H9 (cell line): ENCODE measurements around the gene RNF225. TPM values are rescaled to one million over a fixed set of nuclear protein-coding genes. Genes with fewer than 3 reads are reported as not detected.

Source experiments
- DNase-seq: peaks from one replicate; pipeline ENCODE4 v3.0.0-alpha.2; 2017
- H2AFZ ChIP-seq: one replicate; pipeline ENCODE4 v1.6.1; 2013; ENCODE audit warnings: mild to moderate bottlenecking, low read length, control low read depth, moderate library complexity
- H2AK5ac ChIP-seq: 2 replicates; pipeline ENCODE4 v1.6.1; 2013; ENCODE audit warnings: low read length, control low read depth, mixed read lengths; ENCODE audit not compliant: insufficient read length
- H2BK120ac ChIP-seq: one replicate; pipeline ENCODE4 v1.6.1; 2013; ENCODE audit warnings: low read depth, mild to moderate bottlenecking, low read length, control low read depth, inconsistent platforms; ENCODE audit not compliant: poor library complexity, severe bottlenecking
- H2BK12ac ChIP-seq: 2 replicates; pipeline ENCODE4 v1.6.1; 2013; ENCODE audit warnings: low read length, control low read depth, mixed read lengths, low read depth; ENCODE audit not compliant: insufficient read length
- H2BK15ac ChIP-seq: 2 replicates; pipeline ENCODE4 v1.6.1; 2013; ENCODE audit warnings: low read depth, low read length, control low read depth
- H2BK20ac ChIP-seq: one replicate; pipeline ENCODE4 v1.6.1; 2013; ENCODE audit warnings: low read depth, mild to moderate bottlenecking, low read length, control low read depth, inconsistent platforms; ENCODE audit not compliant: poor library complexity, severe bottlenecking
- H2BK5ac ChIP-seq: 2 replicates; pipeline ENCODE4 v1.6.1; 2013; ENCODE audit warnings: low read length, control low read depth, mixed read lengths; ENCODE audit not compliant: insufficient read length
- H3K14ac ChIP-seq: 2 replicates; pipeline ENCODE4 v1.6.1; 2013; ENCODE audit warnings: low read length, control low read depth; ENCODE audit not compliant: insufficient read depth
- H3K18ac ChIP-seq: 2 replicates; pipeline ENCODE4 v1.6.1; 2013; ENCODE audit warnings: low read depth, mild to moderate bottlenecking, mixed read lengths, low read length, control low read depth; ENCODE audit not compliant: insufficient read length
- H3K23ac ChIP-seq: 2 replicates; pipeline ENCODE4 v1.6.1; 2013; ENCODE audit warnings: low read length, control low read depth, mixed read lengths, low read depth; ENCODE audit not compliant: insufficient read length
- H3K23me2 ChIP-seq: 2 replicates; pipeline ENCODE4 v1.6.1; 2013; ENCODE audit warnings: low read depth, mild to moderate bottlenecking, mixed read lengths, low read length, control low read depth; ENCODE audit not compliant: insufficient read length, poor library complexity, severe bottlenecking
- H3K27ac ChIP-seq: 2 replicates; pipeline ENCODE4 v1.5.1; 2013; ENCODE audit warnings: low read length, control low read depth, mixed read lengths, low read depth; ENCODE audit not compliant: insufficient read length
- H3K27me3 ChIP-seq: 2 replicates; pipeline ENCODE4 v1.6.1; 2013; ENCODE audit warnings: low read length, control low read depth, inconsistent platforms; ENCODE audit not compliant: insufficient read depth
- H3K4ac ChIP-seq: 2 replicates; pipeline ENCODE4 v1.6.1; 2013; ENCODE audit warnings: low read depth, mild to moderate bottlenecking, control low read depth, inconsistent platforms, low read length, moderate library complexity
- H3K4me1 ChIP-seq: 2 replicates; pipeline ENCODE4 v1.6.1; 2013; ENCODE audit warnings: low read length, control low read depth, inconsistent platforms; ENCODE audit not compliant: insufficient read depth
- H3K4me2 ChIP-seq: 2 replicates; pipeline ENCODE4 v1.6.1; 2013; ENCODE audit warnings: low read length, control low read depth, mixed read lengths; ENCODE audit not compliant: insufficient read length, insufficient read depth
- H3K56ac ChIP-seq: 2 replicates; pipeline ENCODE4 v1.6.1; 2013; ENCODE audit warnings: low read depth, mild to moderate bottlenecking, mixed read lengths, low read length, control low read depth; ENCODE audit not compliant: insufficient read length
- H3K79me1 ChIP-seq: 2 replicates; pipeline ENCODE4 v1.6.1; 2013; ENCODE audit warnings: low read depth, mild to moderate bottlenecking, moderate library complexity, low read length, control low read depth, inconsistent platforms; ENCODE audit not compliant: insufficient read depth, poor library complexity, severe bottlenecking
- H3K79me2 ChIP-seq: 2 replicates; pipeline ENCODE4 v1.6.1; 2013; ENCODE audit warnings: low read length, control low read depth, inconsistent platforms; ENCODE audit not compliant: insufficient read depth
- H3K9ac ChIP-seq: 2 replicates; pipeline ENCODE4 v1.6.1; 2013; ENCODE audit warnings: low read length, control low read depth, mixed read lengths; ENCODE audit not compliant: insufficient read length; ENCODE audit errors: extremely low read depth
- H3K9me3 ChIP-seq: one replicate; pipeline ENCODE4 v1.6.1; 2013; ENCODE audit warnings: low read depth, low read length, inconsistent platforms; ENCODE audit not compliant: control insufficient read depth
- H3T11ph ChIP-seq: one replicate; pipeline ENCODE4 v1.6.1; 2013; ENCODE audit warnings: mild to moderate bottlenecking, low read length, control low read depth, inconsistent platforms
- H4K20me1 ChIP-seq: one replicate; pipeline ENCODE4 v1.6.1; 2013; ENCODE audit not compliant: control insufficient read depth, insufficient read length, insufficient read depth
- H4K5ac ChIP-seq: 2 replicates; pipeline ENCODE4 v1.6.1; 2013; ENCODE audit warnings: low read depth, mild to moderate bottlenecking, mixed read lengths, low read length, control low read depth; ENCODE audit not compliant: insufficient read length
- H4K8ac ChIP-seq: replicated peaks from 2 replicates; pipeline ENCODE4 v1.6.1; 2013; ENCODE audit warnings: low read length, control low read depth, mixed read lengths, low read depth; ENCODE audit not compliant: insufficient read length
- H4K91ac ChIP-seq: 2 replicates; pipeline ENCODE4 v1.6.1; 2013; ENCODE audit warnings: low read depth, mild to moderate bottlenecking, moderate library complexity, mixed read lengths, low read length, control low read depth; ENCODE audit not compliant: insufficient read length
- H3K27ac Mint-ChIP-seq, 3 experiments: 2 replicates in 2 of 3; 3 replicates in 1 of 3; pipeline ENCODE4 v1.8.0; 2020 to 2021; ENCODE audit warnings: mixed read lengths in 3 of 3, mild to moderate bottlenecking in 1 of 3, moderate library complexity in 1 of 3
- H3K27me3 Mint-ChIP-seq: 2 replicates; pipeline ENCODE4 v1.8.0; 2021; ENCODE audit warnings: low read depth, mild to moderate bottlenecking, moderate library complexity, mixed read lengths
- H3K36me3 Mint-ChIP-seq, 3 experiments: 2 replicates in 2 of 3; 3 replicates in 1 of 3; pipeline ENCODE4 v1.8.0; 2020 to 2021; ENCODE audit warnings: low read depth in 3 of 3, mixed read lengths in 3 of 3; ENCODE audit not compliant: insufficient read depth in 1 of 3
- H3K4me1 Mint-ChIP-seq, 2 experiments: 2 replicates each; pipeline ENCODE4 v1.8.0; 2020; ENCODE audit warnings: mixed read lengths in 2 of 2
- H3K4me3 Mint-ChIP-seq, 2 experiments: 2 replicates in 1 of 2; 3 replicates in 1 of 2; pipeline ENCODE4 v1.8.0; 2020 to 2021; ENCODE audit warnings: mild to moderate bottlenecking in 2 of 2, mixed read lengths in 2 of 2, moderate library complexity in 1 of 2
- H3K9me3 Mint-ChIP-seq, 2 experiments: 2 replicates in 1 of 2; 3 replicates in 1 of 2; pipeline ENCODE4 v1.8.0; 2020; ENCODE audit warnings: mild to moderate bottlenecking in 2 of 2, mixed read lengths in 2 of 2, moderate library complexity in 1 of 2
- WGBS: extraction: QIAGEN DNeasy Blood & Tissue Kit; methylation state at CpG from one replicate; pipeline ENCODE4 v1.1.7; 2013; ENCODE audit warnings: missing lambda C conversion rate, low lambda C conversion rate, mixed read lengths; ENCODE audit not compliant: insufficient read length; ENCODE audit errors: extremely low coverage; 5-methylcytosine and 5-hydroxymethylcytosine counted together
- long read RNA-seq: library from polyadenylated mRNA; unstranded; transcript quantifications from one replicate; pipeline ENCODE4 v2.0.0, GENCODE V29; 2020
- total RNA-seq: library from RNA; stranded (reverse); gene quantifications from 2 replicates; pipeline ENCODE4 v1.2.1, GENCODE V29; 2021
- TF ChIP-seq, protein P1 (sequence below): fragments of 200-600 bp; sonication (generic); conservative IDR thresholded peaks from 3 replicates; pipeline ENCODE4 v1.8.0; 2021; ENCODE audit warnings: antibody characterized with exemption, mild to moderate bottlenecking

RNF225 gene
- total RNA-seq, result 2.0 and 2.1 TPM in 2 replicates
- long read RNA-seq, result 0 reads

DNA sequence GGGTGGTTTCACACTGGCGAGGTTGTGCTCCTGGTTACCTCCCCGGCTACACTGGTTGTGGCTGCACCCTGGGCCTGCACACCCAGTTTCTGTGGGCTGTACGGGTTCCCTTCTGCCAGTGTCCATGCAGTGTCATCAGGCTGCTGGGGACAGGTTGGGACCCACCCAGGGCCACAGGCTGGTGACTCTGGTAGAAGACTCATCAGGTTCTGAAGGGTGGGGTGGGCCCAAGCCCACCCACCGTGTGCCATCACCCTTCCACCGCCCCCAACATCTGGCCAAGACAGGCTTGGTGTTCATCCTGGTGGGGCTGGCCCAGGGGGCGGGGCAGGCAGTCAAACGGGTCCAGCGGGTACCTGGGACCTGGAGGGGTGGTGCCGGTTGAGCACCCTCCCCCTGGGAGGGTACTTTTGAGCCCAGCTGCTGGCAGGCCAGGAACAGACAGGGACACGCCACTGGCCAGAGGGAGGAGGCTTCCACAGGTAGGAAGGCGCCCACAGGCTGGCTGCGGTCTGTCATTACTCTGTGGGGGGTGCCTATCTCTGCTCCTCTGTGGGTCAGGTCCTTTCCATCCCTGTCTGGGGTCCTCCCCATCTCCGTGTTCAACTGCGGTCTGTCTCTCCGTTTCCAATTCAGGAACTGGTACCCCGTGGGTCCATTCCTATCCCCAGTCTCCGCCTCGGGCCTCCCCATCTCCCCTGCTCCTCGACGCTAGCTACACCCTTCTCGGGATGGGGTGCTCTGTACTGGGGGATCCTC, at the start of gene RNF225:
Gene RNF225, plus strand, starts transcription at position 437 of the 759 bp plus-strand sequence. CDS start 434 bp downstream, outside the sequence.
- no peak within 1 kb of the TSS for H2BK120ac ChIP-seq
- H3K9ac ChIP-seq, result no peak within 1 kb of the TSS
- DNase-seq, result peak; percentile 88
- peak within 1 kb of the TSS; percentile 30 for H3K4me2 ChIP-seq
- Mint-ChIP-seq H3K27me3 (peaks cover 12% of the 10 kb centered on the region), H3K4me1 (peaks cover 12% of the 10 kb centered on the region in 2 experiments), H3K4me3 (peak within 1 kb of the TSS; percentile 55 to 69), H3K9me3 (no peaks in the 10 kb centered on the region), H3K36me3 (peaks cover 37 to 47% (median 40%) of the 10 kb centered on the region in 3 experiments; a peak in 6 of 7 replicates), H3K27ac (peak within 1 kb of the TSS; percentile 50 to 90 (median 85); a peak in 5 of 7 replicates)
- H3K14ac ChIP-seq, result no peak within 1 kb of the TSS
- no peaks in the 10 kb centered on the region for H3K4me1 ChIP-seq
- H2BK20ac ChIP-seq, result no peak within 1 kb of the TSS
- no peak within 1 kb of the TSS for H4K5ac ChIP-seq
- peaks cover 7% of the 10 kb centered on the region for H3K23me2 ChIP-seq
- H3K27ac ChIP-seq, result no peak within 1 kb of the TSS
- H2BK12ac ChIP-seq, result no peak within 1 kb of the TSS
- WGBS, result no CpG with 5 or more reads among the region's 21 CpGs
- no peak within 1 kb of the TSS for H2BK15ac ChIP-seq
- H2BK5ac ChIP-seq, result no peak within 1 kb of the TSS
- H3K18ac ChIP-seq, result peak within 1 kb of the TSS; percentile 22
- H3K9me3 ChIP-seq, result no peaks in the 10 kb centered on the region
- H3K79me1 ChIP-seq, result peaks cover 3% of the 10 kb centered on the region
- H4K91ac ChIP-seq, result no peak within 1 kb of the TSS
- no peak within 1 kb of the TSS for H3K23ac ChIP-seq
- peaks cover 5% of the 10 kb centered on the region for H4K20me1 ChIP-seq
- H3K4ac ChIP-seq, result no peak within 1 kb of the TSS
- no peak within 1 kb of the TSS for H2AFZ ChIP-seq
- TF ChIP-seq, protein P1, sequence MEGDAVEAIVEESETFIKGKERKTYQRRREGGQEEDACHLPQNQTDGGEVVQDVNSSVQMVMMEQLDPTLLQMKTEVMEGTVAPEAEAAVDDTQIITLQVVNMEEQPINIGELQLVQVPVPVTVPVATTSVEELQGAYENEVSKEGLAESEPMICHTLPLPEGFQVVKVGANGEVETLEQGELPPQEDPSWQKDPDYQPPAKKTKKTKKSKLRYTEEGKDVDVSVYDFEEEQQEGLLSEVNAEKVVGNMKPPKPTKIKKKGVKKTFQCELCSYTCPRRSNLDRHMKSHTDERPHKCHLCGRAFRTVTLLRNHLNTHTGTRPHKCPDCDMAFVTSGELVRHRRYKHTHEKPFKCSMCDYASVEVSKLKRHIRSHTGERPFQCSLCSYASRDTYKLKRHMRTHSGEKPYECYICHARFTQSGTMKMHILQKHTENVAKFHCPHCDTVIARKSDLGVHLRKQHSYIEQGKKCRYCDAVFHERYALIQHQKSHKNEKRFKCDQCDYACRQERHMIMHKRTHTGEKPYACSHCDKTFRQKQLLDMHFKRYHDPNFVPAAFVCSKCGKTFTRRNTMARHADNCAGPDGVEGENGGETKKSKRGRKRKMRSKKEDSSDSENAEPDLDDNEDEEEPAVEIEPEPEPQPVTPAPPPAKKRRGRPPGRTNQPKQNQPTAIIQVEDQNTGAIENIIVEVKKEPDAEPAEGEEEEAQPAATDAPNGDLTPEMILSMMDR, result no peak
- H2AK5ac ChIP-seq, result no peak within 1 kb of the TSS
- H3T11ph ChIP-seq, result no peak within 1 kb of the TSS
- no peaks in the 10 kb centered on the region; the same call in 1 of the 2 replicates for H3K27me3 ChIP-seq
- no peak within 1 kb of the TSS for H4K8ac ChIP-seq
- no peak within 1 kb of the TSS for H3K56ac ChIP-seq
- no peaks in the 10 kb centered on the region for H3K79me2 ChIP-seq
